Measurements from ENCODE around the gene KNTC1.

DNA sequence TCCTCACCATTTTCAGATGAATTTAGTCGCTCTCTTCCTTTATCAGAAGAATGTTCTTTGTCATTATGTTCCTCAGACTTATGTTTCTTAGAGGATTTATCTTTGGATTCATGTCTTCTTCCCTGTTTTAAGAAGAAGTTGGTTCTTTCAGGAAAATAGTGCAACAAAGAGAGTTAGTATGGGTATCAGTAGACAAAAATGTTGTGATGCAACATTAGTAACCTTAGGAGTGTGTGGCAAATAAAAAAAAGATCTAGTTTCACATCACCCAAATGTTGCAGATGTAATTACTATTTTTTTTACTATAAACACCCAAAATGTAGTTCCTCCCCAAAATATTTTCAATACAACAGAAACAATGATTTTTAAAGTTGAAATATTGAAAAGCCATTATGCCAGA is 8.1 kb upstream of the KNTC1 start:
- TF ChIP-seq RAD21 (IDR thresholded peaks at IDR 0.05 in 1 of 2, conservative IDR thresholded peaks at IDR 0.05 in 1 of 2; ENCODE audit: low read depth in 2 of 2, low read length in 2 of 2) (no peak), POLR2A (IDR thresholded peaks at IDR 0.05; ENCODE audit: control extremely low read depth in 1 of 2, low read depth in 2 of 2, low read length in 2 of 2) (no peak), CEBPB (IDR thresholded peaks at IDR 0.05; ENCODE audit: low read depth, low read length) (no peak), POLR2AphosphoS5 (IDR thresholded peaks at IDR 0.05; ENCODE audit: low read depth, low read length) (no peak), RFX5 (IDR thresholded peaks at IDR 0.05; ENCODE audit: borderline replicate concordance, low read depth, low read length) (no peak), CBX8 (IDR thresholded peaks at IDR 0.05; ENCODE audit: borderline replicate concordance, low read depth, low read length) (no peak), TEAD4 (IDR thresholded peaks at IDR 0.05; ENCODE audit: low read depth, low read length) (no peak), CHD1 (IDR thresholded peaks at IDR 0.05; ENCODE audit: low read depth, low read length) (no peak), SIX5 (IDR thresholded peaks at IDR 0.05; ENCODE audit: low read depth, low read length) (no peak), TBP (IDR thresholded peaks at IDR 0.05; ENCODE audit: low read depth, low read length) (no peak)
- TF ChIP-seq, protein P1, sequence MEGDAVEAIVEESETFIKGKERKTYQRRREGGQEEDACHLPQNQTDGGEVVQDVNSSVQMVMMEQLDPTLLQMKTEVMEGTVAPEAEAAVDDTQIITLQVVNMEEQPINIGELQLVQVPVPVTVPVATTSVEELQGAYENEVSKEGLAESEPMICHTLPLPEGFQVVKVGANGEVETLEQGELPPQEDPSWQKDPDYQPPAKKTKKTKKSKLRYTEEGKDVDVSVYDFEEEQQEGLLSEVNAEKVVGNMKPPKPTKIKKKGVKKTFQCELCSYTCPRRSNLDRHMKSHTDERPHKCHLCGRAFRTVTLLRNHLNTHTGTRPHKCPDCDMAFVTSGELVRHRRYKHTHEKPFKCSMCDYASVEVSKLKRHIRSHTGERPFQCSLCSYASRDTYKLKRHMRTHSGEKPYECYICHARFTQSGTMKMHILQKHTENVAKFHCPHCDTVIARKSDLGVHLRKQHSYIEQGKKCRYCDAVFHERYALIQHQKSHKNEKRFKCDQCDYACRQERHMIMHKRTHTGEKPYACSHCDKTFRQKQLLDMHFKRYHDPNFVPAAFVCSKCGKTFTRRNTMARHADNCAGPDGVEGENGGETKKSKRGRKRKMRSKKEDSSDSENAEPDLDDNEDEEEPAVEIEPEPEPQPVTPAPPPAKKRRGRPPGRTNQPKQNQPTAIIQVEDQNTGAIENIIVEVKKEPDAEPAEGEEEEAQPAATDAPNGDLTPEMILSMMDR (IDR thresholded peaks at IDR 0.05; ENCODE audit: control extremely low read depth in 1 of 3, insufficient read depth in 1 of 3, low read depth in 1 of 3, low read length in 3 of 3), result no peak
